ENCODE data around the gene GPR25.

GPR25 gene

DNA sequence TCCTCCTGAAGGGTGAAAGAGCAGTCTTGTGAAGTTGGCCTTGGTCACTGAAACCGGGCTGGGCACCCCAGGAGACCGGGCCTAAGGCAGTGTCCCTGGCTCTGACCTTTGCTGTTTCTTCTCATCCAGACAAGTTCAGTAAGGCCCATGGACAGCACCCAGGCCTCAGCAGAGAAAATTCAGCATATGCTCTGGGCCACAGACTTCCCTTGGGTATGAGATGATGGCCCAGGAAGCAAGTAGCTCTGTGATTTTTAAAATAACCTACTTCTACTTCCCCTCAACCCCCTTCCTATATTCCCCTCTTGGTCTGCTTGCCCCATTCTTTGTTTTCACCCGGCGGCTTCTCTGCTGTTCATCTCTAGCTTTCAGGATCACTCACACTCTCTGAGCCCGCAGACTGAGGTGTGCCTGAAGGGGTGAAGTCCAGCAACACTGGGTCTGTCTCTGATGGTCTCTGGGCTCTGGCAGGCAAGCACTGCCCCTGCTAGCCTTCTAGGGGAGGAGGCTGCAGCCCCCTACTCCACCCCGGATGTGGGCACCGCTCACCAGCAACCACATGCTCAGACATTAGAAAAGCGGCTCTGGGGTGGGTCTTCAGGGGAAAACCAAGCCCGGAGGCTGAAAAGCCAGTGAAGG, 2.9 kb upstream of the GPR25 start:
- no peak overlapping the region for H3K4me3 ChIP-seq (ENCODE audit: low read depth, low read length)
- no peak for DNase-seq (ENCODE audit: low read depth)

DNA sequence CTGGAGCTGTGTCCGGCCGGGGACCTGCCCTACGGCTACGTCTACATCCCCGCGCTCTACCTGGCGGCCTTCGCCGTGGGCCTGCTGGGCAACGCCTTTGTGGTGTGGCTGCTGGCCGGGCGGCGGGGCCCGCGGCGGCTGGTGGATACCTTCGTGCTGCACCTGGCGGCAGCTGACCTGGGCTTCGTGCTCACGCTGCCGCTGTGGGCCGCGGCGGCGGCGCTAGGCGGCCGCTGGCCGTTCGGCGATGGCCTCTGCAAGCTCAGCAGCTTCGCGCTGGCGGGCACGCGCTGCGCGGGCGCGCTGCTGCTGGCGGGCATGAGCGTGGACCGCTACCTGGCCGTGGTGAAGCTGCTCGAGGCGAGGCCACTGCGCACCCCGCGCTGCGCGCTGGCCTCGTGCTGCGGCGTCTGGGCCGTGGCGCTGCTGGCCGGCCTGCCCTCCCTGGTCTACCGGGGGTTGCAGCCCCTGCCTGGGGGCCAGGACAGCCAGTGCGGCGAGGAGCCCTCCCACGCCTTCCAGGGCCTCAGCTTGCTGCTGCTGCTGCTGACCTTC, 412 bp downstream of the GPR25 start:
- no peak for DNase-seq (ENCODE audit: low read depth)
- peak overlapping the region; percentile 28 for H3K4me3 ChIP-seq (ENCODE audit: low read depth, low read length)

DNA sequence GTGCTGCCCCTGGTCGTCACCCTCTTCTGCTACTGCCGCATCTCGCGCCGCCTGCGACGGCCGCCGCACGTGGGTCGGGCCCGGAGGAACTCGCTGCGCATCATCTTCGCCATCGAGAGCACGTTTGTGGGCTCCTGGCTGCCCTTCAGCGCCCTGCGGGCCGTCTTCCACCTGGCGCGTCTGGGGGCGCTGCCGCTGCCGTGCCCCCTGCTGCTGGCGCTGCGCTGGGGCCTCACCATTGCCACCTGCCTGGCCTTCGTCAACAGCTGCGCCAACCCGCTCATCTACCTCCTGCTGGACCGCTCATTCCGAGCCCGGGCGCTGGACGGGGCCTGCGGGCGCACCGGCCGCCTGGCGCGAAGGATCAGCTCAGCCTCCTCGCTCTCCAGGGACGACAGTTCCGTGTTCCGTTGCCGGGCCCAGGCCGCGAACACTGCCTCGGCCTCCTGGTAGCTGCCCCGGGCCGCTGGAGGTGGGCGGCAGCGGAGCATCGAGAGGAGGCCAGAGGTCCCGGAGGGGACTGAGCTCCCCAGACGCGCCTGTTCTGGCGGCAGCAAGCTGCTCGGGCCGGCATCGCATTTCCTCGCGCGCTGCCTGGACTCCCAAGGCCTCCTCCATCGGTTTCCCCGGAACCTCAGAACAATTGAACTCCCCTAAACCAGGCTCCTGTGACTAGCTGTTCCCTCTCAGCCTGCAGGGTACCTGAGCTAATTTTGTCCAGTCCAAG, 1.1 kb downstream of the GPR25 start:
- no peak for DNase-seq (ENCODE audit: low read depth)
- peak overlapping the region; percentile 28 for H3K4me3 ChIP-seq (ENCODE audit: low read depth, low read length)

DNA sequence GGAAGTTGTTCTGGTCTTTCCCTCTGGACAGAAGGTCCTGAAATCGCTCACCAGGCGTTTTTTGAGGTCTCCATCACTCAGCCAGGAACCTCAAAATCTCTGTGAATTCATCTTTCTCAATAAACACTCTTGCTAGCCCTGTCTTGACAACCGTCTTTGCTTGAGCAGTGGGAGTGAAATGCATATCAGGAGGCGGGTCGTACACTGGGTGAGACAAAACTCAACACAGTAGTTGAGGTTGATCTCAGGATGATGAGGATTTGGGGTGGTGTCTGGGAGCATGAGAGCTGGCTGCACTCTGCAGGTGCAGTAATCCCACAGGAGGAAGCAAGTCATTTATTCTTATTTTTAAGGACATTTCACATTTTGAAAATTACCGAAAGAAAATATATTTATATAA, 1.9 kb downstream of the GPR25 start:
- no peak for DNase-seq (ENCODE audit: low read depth)
- H3K4me3 ChIP-seq (ENCODE audit: low read depth, low read length), result no peak overlapping the region

DNA sequence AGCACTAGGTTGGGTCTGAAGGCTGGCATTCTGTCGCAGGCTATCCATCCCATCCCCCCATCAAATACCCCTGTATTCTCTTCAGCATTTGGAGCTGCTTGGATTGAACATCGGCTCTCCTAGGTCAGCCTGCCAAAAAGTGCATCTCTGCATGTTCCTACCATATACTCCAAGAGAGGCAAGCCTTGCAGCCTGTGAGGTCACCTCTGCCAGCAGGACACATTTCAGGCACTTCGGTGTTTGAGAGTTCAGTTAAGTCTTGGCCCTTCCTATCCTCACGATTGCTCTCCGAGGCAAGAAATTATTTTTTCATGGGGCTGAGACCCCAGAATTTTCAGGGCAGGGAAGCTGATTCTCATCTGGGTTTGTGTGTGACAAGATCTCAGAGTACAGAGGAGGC, 2.6 kb downstream of the GPR25 start:
- no peak overlapping the region for H3K4me3 ChIP-seq (ENCODE audit: low read depth, low read length)
- no peak for DNase-seq (ENCODE audit: low read depth)

DNA sequence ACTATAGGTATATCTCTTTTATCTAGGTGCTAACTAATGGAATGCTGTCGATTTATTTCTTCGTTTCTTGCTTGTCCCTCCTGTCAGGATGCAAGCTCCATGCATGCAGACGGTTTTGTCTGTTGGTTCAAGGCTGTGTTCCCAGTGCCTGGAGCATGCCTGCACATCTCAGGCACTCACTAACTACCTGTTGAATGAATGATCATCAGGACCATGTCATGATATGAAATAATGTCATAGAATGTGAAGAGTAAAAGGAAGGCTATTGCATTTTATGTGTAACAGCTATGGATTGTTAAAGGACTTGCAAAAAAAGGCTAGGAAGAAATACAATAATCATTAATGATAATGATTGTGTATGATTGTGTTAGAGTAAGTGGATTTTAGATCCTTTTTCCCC, 4.2 kb downstream of the GPR25 start:
- H3K4me3 ChIP-seq (ENCODE audit: low read depth, low read length), result no peak overlapping the region
- no peak for DNase-seq (ENCODE audit: low read depth)

GRCh38 chr1:200877839-200878551, 5.2 kb downstream of the GPR25 start:
- no peak overlapping the region for H3K4me3 ChIP-seq (ENCODE audit: low read depth, low read length)
- DNase-seq (ENCODE audit: low read depth), result no peak

- no peak overlapping the region for H3K4me3 ChIP-seq (ENCODE audit: low read depth, low read length)
- DNase-seq (ENCODE audit: low read depth), result no peak
These were observed 7.4 kb downstream of the GPR25 start for GRCh38 chr1:200880212-200880611.

- no peak overlapping the region for H3K4me3 ChIP-seq (ENCODE audit: low read depth, low read length)
- DNase-seq (ENCODE audit: low read depth), result no peak
These were observed 10.3 kb downstream of the GPR25 start for GRCh38 chr1:200883118-200883517.

GRCh38 chr1:200885623-200886402, 13.0 kb downstream of the GPR25 start:
- no peak overlapping the region for H3K4me3 ChIP-seq (ENCODE audit: low read depth, low read length)
- DNase-seq (ENCODE audit: low read depth), result no peak

GRCh38 chr1:200886594-200886993, 13.8 kb downstream of the GPR25 start:
- no peak overlapping the region for H3K4me3 ChIP-seq (ENCODE audit: low read depth, low read length)
- no peak for DNase-seq (ENCODE audit: low read depth)

DNA sequence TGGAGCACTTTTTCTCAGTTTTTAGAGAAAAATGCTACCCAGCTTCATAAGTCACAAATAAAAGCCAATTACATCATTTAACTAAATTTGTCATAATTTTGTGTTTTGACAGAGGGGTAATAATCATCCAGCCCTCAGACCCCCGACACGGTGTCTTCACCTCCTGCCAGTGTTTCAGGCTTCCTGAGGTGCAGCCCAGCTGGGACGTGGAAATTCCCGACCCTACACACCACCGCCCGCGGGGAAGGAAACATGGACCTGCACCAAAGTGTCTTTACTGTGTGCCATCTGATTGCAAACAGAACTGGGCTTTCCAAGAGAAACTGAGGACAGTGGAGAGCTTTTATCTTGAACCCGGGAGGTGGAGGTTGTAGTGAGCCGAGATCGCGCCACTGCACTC, 14.3 kb downstream of the GPR25 start:
- DNase-seq (ENCODE audit: low read depth), result no peak
- H3K4me3 ChIP-seq (ENCODE audit: low read depth, low read length), result no peak overlapping the region

DNA sequence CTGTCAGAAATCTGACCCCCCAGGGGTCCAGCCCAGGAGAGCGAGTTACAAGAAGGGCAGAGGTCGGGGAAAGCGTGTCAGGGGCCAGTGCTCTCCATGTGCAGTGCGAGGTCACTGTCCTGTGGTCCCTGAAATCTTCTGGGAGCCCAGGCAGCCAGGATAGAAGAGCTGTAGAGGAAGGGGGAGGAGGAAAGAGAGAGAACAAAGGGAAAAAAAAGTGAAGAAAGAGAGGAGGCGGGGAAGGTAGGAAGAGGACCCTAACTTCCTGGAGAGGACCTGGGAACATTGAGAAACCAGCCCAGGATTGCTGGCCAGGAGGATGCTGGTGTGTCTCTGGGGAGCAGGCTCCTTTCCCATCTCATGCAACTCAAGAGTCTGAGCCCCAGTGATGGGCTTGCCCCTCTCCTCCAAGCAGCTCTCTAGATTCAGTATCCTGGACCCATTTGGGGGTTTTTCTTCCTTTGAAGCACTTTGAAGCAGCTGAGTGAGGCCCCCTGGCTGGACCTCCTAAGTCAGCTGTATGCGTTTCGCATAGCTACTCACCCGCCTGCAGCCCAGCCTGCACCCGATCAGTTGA, 15.1 kb downstream of the GPR25 start:
- no peak for DNase-seq (ENCODE audit: low read depth)
- H3K4me3 ChIP-seq (ENCODE audit: low read depth, low read length), result no peak overlapping the region

DNA sequence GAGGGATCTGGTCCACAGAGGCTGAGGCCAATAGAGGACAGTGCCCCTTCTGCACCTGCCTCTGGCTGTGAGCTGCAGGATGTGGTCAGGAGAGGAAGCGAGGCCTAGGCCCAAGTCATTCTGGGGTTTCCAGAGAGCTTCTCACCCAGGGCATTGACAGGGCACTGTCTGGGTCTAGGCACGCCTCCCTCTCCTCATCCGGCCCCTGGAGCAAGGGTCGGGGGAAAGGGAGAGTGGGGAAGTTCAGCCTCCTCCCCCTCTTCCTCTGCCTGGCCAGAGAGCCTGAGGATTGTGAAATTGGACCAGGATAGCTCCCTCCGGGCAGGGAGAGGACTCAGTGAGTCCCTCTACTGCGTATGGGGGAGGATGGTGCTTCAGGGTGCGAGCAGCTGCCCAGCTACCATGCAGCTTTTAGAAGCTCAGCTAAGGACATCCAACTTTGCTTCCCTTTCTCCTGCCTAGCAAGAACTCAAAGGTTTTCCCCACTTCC, 15.6 kb downstream of the GPR25 start:
- DNase-seq (ENCODE audit: low read depth), result no peak
- H3K4me3 ChIP-seq (ENCODE audit: low read depth, low read length), result no peak overlapping the region

- no peak for DNase-seq (ENCODE audit: low read depth)
- no peak overlapping the region for H3K4me3 ChIP-seq (ENCODE audit: low read depth, low read length)
These were observed 16.8 kb downstream of the GPR25 start for GRCh38 chr1:200889571-200889970.

GRCh38 chr1:200890027-200890426, 17.2 kb downstream of the GPR25 start:
- DNase-seq (ENCODE audit: low read depth), result no peak
- no peak overlapping the region for H3K4me3 ChIP-seq (ENCODE audit: low read depth, low read length)

GRCh38 chr1:200890818-200891773, 18.3 kb downstream of the GPR25 start:
- DNase-seq (ENCODE audit: low read depth), result no peak
- H3K4me3 ChIP-seq (ENCODE audit: low read depth, low read length), result peak overlapping the region; percentile 52

- DNase-seq (ENCODE audit: low read depth), result no peak
- H3K4me3 ChIP-seq (ENCODE audit: low read depth, low read length), result peak overlapping the region; percentile 52
These were observed 19.0 kb downstream of the GPR25 start for GRCh38 chr1:200891774-200892157.
